IMR-90 (cell line): ENCODE results near the gene UNC5B. TPM values are rescaled to one million over a fixed set of nuclear protein-coding genes. Genes with fewer than 3 reads are reported as not detected.
A peak's percentile ranks its signal among the peaks of the same experiment; 100 is the strongest.

Experiments used
- ATAC-seq: fragments of 200-7000 bp; cut with Tn5 transposase; 2 replicates; pipeline ENCODE4 v1.9.1; 2020; ENCODE audit warnings: low read depth, mild to moderate bottlenecking, moderate library complexity
- BruUV-seq: library from RNA; stranded (reverse); fragments of 400-500 nt; replicated peaks from 2 replicates; lab custom pipeline; 2021; lab: Mats Ljungman, UMichigan
- CTCF ChIA-PET: fragments of 300-600 bp; formaldehyde crosslinking; extraction: SDS; loops from one replicate; lab custom pipeline; 2021; ENCODE audit warnings: antibody characterized with exemption; lab: Yijun Ruan, JAX
- POLR2A ChIA-PET: fragments of 300-600 bp; sonication (Branson Sonifier 250); formaldehyde crosslinking; loops from one replicate; lab custom pipeline; 2022; ENCODE audit warnings: antibody characterized with exemption; ENCODE audit not compliant: unreplicated experiment; lab: Charles Lee
- DNase-seq: peaks from one replicate; pipeline ENCODE4 v3.0.0; 2013
- H2AFZ ChIP-seq: replicated peaks from 2 replicates; pipeline ENCODE3; 2013; ENCODE audit warnings: low read length, mild to moderate bottlenecking; ENCODE audit not compliant: poor library complexity
- H2AK5ac ChIP-seq: 2 replicates; pipeline ENCODE4 v1.6.1; 2013; ENCODE audit warnings: low read depth, low read length, inconsistent platforms
- H2AK9ac ChIP-seq: replicated peaks from 2 replicates; pipeline ENCODE3; 2013; ENCODE audit warnings: mild to moderate bottlenecking, low read depth, low read length, moderate library complexity; ENCODE audit not compliant: poor library complexity
- H2BK120ac ChIP-seq: 2 replicates; pipeline ENCODE4 v1.6.1; 2013; ENCODE audit warnings: low read depth, low read length, inconsistent platforms
- H2BK15ac ChIP-seq: 3 replicates; pipeline ENCODE4 v1.6.1; 2013; ENCODE audit warnings: low read depth, low read length, inconsistent platforms
- H2BK20ac ChIP-seq: 2 replicates; pipeline ENCODE4 v1.6.1; 2013; ENCODE audit warnings: low read depth, mild to moderate bottlenecking, inconsistent platforms, low read length, moderate library complexity
- H2BK5ac ChIP-seq: 2 replicates; pipeline ENCODE4 v1.6.1; 2013; ENCODE audit warnings: mild to moderate bottlenecking, low read depth, low read length, inconsistent platforms; ENCODE audit not compliant: poor library complexity, severe bottlenecking
- H3K14ac ChIP-seq: replicated peaks from 2 replicates; pipeline ENCODE4 v1.6.1; 2013; ENCODE audit warnings: low read depth, low read length, inconsistent platforms
- H3K18ac ChIP-seq: 2 replicates; pipeline ENCODE4 v1.6.1; 2013; ENCODE audit warnings: low read depth, low read length, control low read depth
- H3K23ac ChIP-seq: 2 replicates; pipeline ENCODE4 v1.6.1; 2013; ENCODE audit warnings: low read depth, low read length, inconsistent platforms
- H3K27ac ChIP-seq: 2 replicates; pipeline ENCODE4 v1.5.1; 2013; ENCODE audit warnings: mild to moderate bottlenecking, control low read depth, low read length; ENCODE audit not compliant: insufficient read depth
- H3K27me3 ChIP-seq: 2 replicates; pipeline ENCODE4 v1.6.1; 2013; ENCODE audit warnings: low read length; ENCODE audit not compliant: control insufficient read depth, insufficient read depth
- H3K36me3 ChIP-seq: 2 replicates; pipeline ENCODE4 v1.6.1; 2013; ENCODE audit warnings: low read length, mixed read lengths; ENCODE audit not compliant: control insufficient read depth, insufficient read depth
- H3K4ac ChIP-seq: 2 replicates; pipeline ENCODE4 v1.6.1; 2013; ENCODE audit warnings: low read depth, low read length, inconsistent platforms
- H3K4me1 ChIP-seq: 2 replicates; pipeline ENCODE4 v1.6.1; 2013; ENCODE audit warnings: low read length, mixed read lengths; ENCODE audit not compliant: control insufficient read depth, insufficient read depth
- H3K4me2 ChIP-seq: 2 replicates; pipeline ENCODE4 v1.6.1; 2013; ENCODE audit warnings: low read depth, mild to moderate bottlenecking, control low read depth, low read length, moderate library complexity
- H3K4me3 ChIP-seq: 2 replicates; pipeline ENCODE4 v1.5.1; 2013; ENCODE audit warnings: low read depth, mild to moderate bottlenecking, control low read depth, low read length, moderate library complexity; ENCODE audit not compliant: insufficient read depth
- H3K56ac ChIP-seq: 2 replicates; pipeline ENCODE4 v1.6.1; 2013; ENCODE audit warnings: low read length, inconsistent platforms; ENCODE audit not compliant: insufficient read depth; ENCODE audit errors: extremely low read depth
- H3K79me1 ChIP-seq, 2 experiments: 2 replicates each; pipeline ENCODE4 v1.6.1; 2013; ENCODE audit warnings: low read length in 2 of 2, inconsistent platforms in 1 of 2, low read depth in 1 of 2
- H3K9ac ChIP-seq: 2 replicates; pipeline ENCODE4 v1.6.1; 2013; ENCODE audit warnings: low read depth, low read length, control low read depth
- H3K9me1 ChIP-seq: 2 replicates; pipeline ENCODE4 v1.6.1; 2013; ENCODE audit warnings: low read length, inconsistent platforms; ENCODE audit not compliant: insufficient read depth
- H3K9me3 ChIP-seq: 2 replicates; pipeline ENCODE4 v1.6.1; 2013; ENCODE audit warnings: low read length; ENCODE audit not compliant: control insufficient read depth, insufficient read depth
- H4K20me1 ChIP-seq: 2 replicates; pipeline ENCODE4 v1.6.1; 2013; ENCODE audit warnings: low read length, inconsistent platforms; ENCODE audit not compliant: insufficient read depth
- H4K5ac ChIP-seq: 2 replicates; pipeline ENCODE4 v1.6.1; 2013; ENCODE audit warnings: mild to moderate bottlenecking, low read depth, low read length, control low read depth
- H4K8ac ChIP-seq, 2 experiments: 2 replicates each; pipeline ENCODE4 v1.6.1; 2013; ENCODE audit warnings: low read depth in 2 of 2, low read length in 2 of 2, control low read depth in 1 of 2, inconsistent platforms in 1 of 2
- H4K91ac ChIP-seq: 2 replicates; pipeline ENCODE4 v1.6.1; 2013; ENCODE audit warnings: low read depth, low read length, inconsistent platforms; ENCODE audit not compliant: insufficient read depth
- BHLHE40 ChIP-seq: fragments of 150-350 bp; IDR thresholded peaks from 2 replicates; pipeline ENCODE4 v1.6.1; 2016; ENCODE audit warnings: mild to moderate bottlenecking, low read depth, low read length
- CEBPB ChIP-seq: IDR thresholded peaks from 2 replicates; pipeline ENCODE4 v1.6.1; 2012; ENCODE audit warnings: low read depth, low read length, improper control_type of control experiment
- CHD1 ChIP-seq: IDR thresholded peaks from 2 replicates; pipeline ENCODE4 v1.6.1; 2012; ENCODE audit warnings: low read depth, low read length, improper control_type of control experiment
- CTCF ChIP-seq: conservative IDR thresholded peaks from 2 replicates; pipeline ENCODE4 v1.5.1; 2012; ENCODE audit warnings: mild to moderate bottlenecking, low read depth, low read length, improper control_type of control experiment
- FOS ChIP-seq: fragments of 150-350 bp; IDR thresholded peaks from 2 replicates; pipeline ENCODE4 v1.6.1; 2016; ENCODE audit warnings: low read depth, low read length
- MAFK ChIP-seq: IDR thresholded peaks from 2 replicates; pipeline ENCODE4 v1.6.1; 2012; ENCODE audit warnings: low read depth, low read length, improper control_type of control experiment
- MAZ ChIP-seq: IDR thresholded peaks from 2 replicates; pipeline ENCODE4 v1.6.1; 2012; ENCODE audit warnings: low read depth, mild to moderate bottlenecking, low read length, improper control_type of control experiment, moderate library complexity, borderline replicate concordance
- MXI1 ChIP-seq: IDR thresholded peaks from 2 replicates; pipeline ENCODE4 v1.6.1; 2012; ENCODE audit warnings: low read depth, mild to moderate bottlenecking, low read length, moderate library complexity, borderline replicate concordance
- NFE2L2 ChIP-seq: fragments of 150-350 bp; IDR thresholded peaks from 2 replicates; pipeline ENCODE4 v1.6.1; 2016; ENCODE audit warnings: low read depth, mild to moderate bottlenecking, low read length
- RAD21 ChIP-seq: IDR thresholded peaks from 2 replicates; pipeline ENCODE4 v1.6.1; 2012; ENCODE audit warnings: low read length, improper control_type of control experiment
- RCOR1 ChIP-seq: IDR thresholded peaks from 2 replicates; pipeline ENCODE4 v1.6.1; 2012; ENCODE audit warnings: mild to moderate bottlenecking, low read length, improper control_type of control experiment; ENCODE audit not compliant: insufficient replicate concordance
- RFX5 ChIP-seq: IDR thresholded peaks from 2 replicates; pipeline ENCODE4 v1.8.0; 2012; ENCODE audit warnings: low read depth, mild to moderate bottlenecking, low read length, moderate library complexity
- SMC3 ChIP-seq: fragments of 150-350 bp; IDR thresholded peaks from 2 replicates; pipeline ENCODE4 v1.6.1; 2016; ENCODE audit warnings: low read depth, mild to moderate bottlenecking, antibody characterized with exemption, low read length, moderate library complexity
- USF2 ChIP-seq: fragments of 150-350 bp; IDR thresholded peaks from 2 replicates; pipeline ENCODE4 v1.6.1; 2017; ENCODE audit warnings: mild to moderate bottlenecking, antibody characterized with exemption, low read length, low read depth
- WGBS, 2 experiments: methylation state at CpG; one replicate each; pipeline versions ENCODE4 v1.1.5 to v1.1.7; 2013; ENCODE audit warnings: missing lambda C conversion rate in 2 of 2; ENCODE audit not compliant: insufficient read length in 1 of 2; ENCODE audit errors: extremely low coverage in 2 of 2; 5-methylcytosine and 5-hydroxymethylcytosine counted together
- dilution Hi-C: fragments of 300-500 bp; cut with HindIII; formaldehyde crosslinking; loops from one replicate; pipeline ENCODE4 v1.14.3; 2018; ENCODE audit warnings: low sequenced_read_pairs; ENCODE audit not compliant: unreplicated experiment
- in situ Hi-C: fragments of 300-500 bp; cut with MboI; formaldehyde crosslinking; loops from 3 replicates; pipeline ENCODE4 v1.14.3; 2019; ENCODE audit warnings: low sequenced_read_pairs, inconsistent platforms, mixed read lengths
- intact Hi-C: fragments of 100-400 bp; cut with micrococcal nuclease; formaldehyde crosslinking; loops from 2 replicates; pipeline ENCODE4 v1.10.0; 2022
- polyA plus RNA-seq, 3 experiments: library from polyadenylated mRNA; depleted of rRNA; stranded (reverse); fragments of >200 nt; gene quantifications; 2 replicates each; pipeline ENCODE4 v1.2.3, GENCODE V29; 2012; ENCODE audit warnings: low replicate concordance in 1 of 3
- total RNA-seq: library from RNA; depleted of rRNA; stranded (reverse); fragments of >200 nt; gene quantifications from 2 replicates; pipeline ENCODE4 v1.2.3, GENCODE V29; 2012
- TF ChIP-seq, protein P1 (sequence below): fragments of 150-350 bp; IDR thresholded peaks from 2 replicates; pipeline ENCODE4 v1.6.1; 2016; ENCODE audit warnings: low read depth, mild to moderate bottlenecking, low read length, moderate library complexity, borderline replicate concordance

Gene UNC5B
- total and polyA plus RNA-seq, 2 of the 4 experiments (the other 2 are of a cell fraction): 1.6 to 4.2 TPM

- DNase-seq (peak; percentile 44), ATAC-seq (peak; percentile 66)
- BruUV-seq: no TSS peak
- WGBS, 2 experiments: no CpG with 5 or more reads among the region's 5 CpGs
- no peaks in the 10 kb centered on the region for H3K79me1 ChIP-seq
- POLR2A ChIA-PET: no interaction called here
- H3K9me1 ChIP-seq: no peaks in the 10 kb centered on the region
- no peak overlapping the region for H3K23ac ChIP-seq
- dilution Hi-C loops: no loop called here
- H3K27me3 ChIP-seq: peaks cover 15% of the 10 kb centered on the region; the same call in 1 of the 2 replicates
- no peak overlapping the region for H3K18ac ChIP-seq
- no peak overlapping the region for H2BK120ac ChIP-seq
- no peak overlapping the region for H2BK5ac ChIP-seq
- CTCF ChIA-PET: no interaction called here
- peaks cover 6% of the 10 kb centered on the region; the same call in 1 of the 2 replicates for H3K4me1 ChIP-seq
- H3K14ac ChIP-seq: no peak overlapping the region
- H2AK5ac ChIP-seq: no peak overlapping the region
- H2BK20ac ChIP-seq: no peak overlapping the region
- H3K9me3 ChIP-seq: no peaks in the 10 kb centered on the region
- no peak overlapping the region for H3K4me3 ChIP-seq
- H3K27ac ChIP-seq: no peak overlapping the region
- no peaks in the 10 kb centered on the region; the same call in 1 of the 2 replicates for H4K20me1 ChIP-seq
- TF ChIP-seq MAZ: no peak
- TF ChIP-seq RCOR1: no peak
- no peak for TF ChIP-seq SMC3
- no peak for TF ChIP-seq CEBPB
- TF ChIP-seq FOS: no peak
- TF ChIP-seq, protein P1, sequence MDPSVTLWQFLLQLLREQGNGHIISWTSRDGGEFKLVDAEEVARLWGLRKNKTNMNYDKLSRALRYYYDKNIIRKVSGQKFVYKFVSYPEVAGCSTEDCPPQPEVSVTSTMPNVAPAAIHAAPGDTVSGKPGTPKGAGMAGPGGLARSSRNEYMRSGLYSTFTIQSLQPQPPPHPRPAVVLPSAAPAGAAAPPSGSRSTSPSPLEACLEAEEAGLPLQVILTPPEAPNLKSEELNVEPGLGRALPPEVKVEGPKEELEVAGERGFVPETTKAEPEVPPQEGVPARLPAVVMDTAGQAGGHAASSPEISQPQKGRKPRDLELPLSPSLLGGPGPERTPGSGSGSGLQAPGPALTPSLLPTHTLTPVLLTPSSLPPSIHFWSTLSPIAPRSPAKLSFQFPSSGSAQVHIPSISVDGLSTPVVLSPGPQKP: no peak
- TF ChIP-seq CTCF: no peak
- TF ChIP-seq NFE2L2: no peak
- TF ChIP-seq MAFK: no peak
- TF ChIP-seq CHD1: no peak
- no peak for TF ChIP-seq MXI1
- TF ChIP-seq RAD21: no peak
- no peak for TF ChIP-seq USF2
- no peak for TF ChIP-seq RFX5
- no peak for TF ChIP-seq BHLHE40
- no peak overlapping the region for H2BK15ac ChIP-seq
- H3K4ac ChIP-seq: no peak overlapping the region
- no peak overlapping the region for H3K9ac ChIP-seq
- H3K4me2 ChIP-seq: no peak overlapping the region
- no peak overlapping the region for H2AK9ac ChIP-seq
- no peaks in the 10 kb centered on the region for H3K36me3 ChIP-seq
- H4K5ac ChIP-seq: no peak overlapping the region
- no peak overlapping the region for H4K8ac ChIP-seq
- H3K56ac ChIP-seq: no peak overlapping the region
- intact Hi-C loops: no loop called here
- H2AFZ ChIP-seq: no peak overlapping the region
- H4K91ac ChIP-seq: no peak overlapping the region
- in situ Hi-C loops: no loop called here
Measured at GRCh38 chr10:71343392-71343773, 131.0 kb downstream of the UNC5B start.
